HG02588 (cell line): ENCODE data around the gene TBCEL.

ENCODE experiments used
- ATAC-seq: cut with Tn5 transposase; IDR thresholded peaks from one replicate; pipeline ENCODE4 v1.9.1; 2021; ENCODE audit warnings: mild to moderate bottlenecking, moderate library complexity; ENCODE audit not compliant: unreplicated experiment

TBCEL gene

DNA sequence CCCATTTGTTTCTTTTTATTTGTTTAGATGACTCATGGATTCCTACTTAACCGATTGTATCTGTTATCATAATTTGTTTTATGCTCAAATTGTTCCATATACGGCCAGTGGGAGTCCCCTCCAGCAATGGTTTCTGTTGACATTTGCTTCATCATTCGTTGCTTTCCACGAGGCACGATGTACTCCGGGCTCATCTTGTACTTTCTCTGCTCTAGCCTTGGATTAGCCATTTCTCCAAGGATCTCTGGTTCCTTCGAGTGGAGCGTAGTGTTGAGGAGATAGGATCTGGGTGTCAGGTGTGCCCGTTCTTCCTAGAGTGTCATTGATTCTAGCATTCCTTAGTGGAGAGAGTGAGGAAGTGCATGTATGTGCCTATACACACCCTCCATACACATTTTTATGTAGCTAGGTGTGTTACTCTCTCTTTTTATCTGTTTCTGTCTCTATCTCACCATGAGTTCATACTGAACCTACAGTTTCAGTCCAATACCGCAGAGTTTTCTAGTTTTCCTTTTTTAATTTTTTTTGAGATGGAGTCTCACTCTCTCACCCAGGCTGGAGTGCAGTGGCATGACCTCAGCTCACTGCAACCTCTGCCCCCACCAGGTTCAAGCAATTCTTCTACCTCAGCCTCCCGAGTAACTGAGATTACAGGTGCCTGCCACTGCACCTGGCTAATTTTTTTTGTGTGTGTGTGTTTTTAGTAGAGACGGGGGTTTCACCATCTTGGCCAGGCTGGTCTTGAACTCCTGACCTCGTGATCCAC is 108.5 kb downstream of the TBCEL start:
- ATAC-seq = no peak

DNA sequence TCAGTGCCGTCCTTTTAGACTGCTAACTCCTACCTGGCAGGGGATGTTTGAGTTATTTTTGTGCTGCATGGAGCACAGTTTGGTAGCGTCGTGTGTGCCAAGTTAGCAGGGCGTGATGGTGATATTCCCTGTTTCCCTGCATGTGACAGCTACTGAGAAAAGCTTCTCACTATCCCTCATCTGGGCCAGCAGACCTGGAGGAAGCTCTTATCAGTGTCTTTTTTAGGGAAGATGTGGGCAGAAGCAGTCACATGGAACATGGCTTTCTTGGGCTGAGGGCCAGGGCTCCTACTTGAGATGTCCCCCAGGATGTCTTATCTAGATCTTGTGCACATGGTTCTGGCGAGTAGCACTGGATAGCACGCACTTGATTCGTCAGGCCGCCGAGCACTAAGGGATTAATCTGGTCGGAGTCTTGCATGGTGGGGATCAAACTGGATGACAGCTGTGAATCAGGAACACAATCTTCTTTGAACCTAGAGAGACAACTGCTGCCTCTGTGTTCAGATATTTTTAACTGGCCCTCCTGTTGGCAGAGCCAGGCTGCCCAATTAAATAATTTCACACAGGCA is 110.9 kb downstream of the TBCEL start:
- ATAC-seq = no peak

DNA sequence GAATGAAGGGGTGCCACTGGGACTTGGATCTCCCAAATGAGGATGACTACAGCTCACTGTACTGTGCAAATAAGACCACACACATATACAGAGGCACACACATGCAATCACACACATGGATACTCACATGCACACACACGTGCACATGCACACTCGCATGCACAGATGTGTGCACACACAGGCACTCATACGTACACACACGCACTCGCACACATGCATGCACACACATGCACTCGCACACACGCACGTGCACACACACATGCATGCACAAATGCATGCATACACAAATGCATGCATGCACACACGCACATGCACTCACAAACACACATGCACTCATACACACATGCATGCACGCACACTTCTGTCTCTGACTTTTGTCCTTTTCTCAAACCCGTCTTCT is 113.1 kb downstream of the TBCEL start:
- no peak for ATAC-seq

DNA sequence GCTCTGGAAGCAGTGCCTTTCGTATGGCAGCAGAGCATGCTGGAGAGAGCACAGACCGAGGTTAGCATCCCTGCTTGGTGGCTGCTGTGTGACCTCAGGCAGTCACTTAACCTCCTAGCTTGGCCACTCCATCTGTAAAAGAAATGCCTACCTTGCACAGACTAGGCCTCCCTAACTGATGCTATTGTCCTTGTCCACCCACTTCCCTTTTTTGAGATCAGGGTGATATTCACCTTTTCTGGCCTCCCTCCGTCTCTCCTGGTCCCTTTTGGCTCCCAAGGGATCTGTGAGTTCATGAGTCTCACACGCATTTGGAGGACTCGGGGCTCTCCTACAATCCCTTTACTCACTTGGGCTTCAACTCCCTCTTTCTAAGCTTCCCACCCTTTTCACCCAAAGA is 114.4 kb downstream of the TBCEL start:
- ATAC-seq = no peak

DNA sequence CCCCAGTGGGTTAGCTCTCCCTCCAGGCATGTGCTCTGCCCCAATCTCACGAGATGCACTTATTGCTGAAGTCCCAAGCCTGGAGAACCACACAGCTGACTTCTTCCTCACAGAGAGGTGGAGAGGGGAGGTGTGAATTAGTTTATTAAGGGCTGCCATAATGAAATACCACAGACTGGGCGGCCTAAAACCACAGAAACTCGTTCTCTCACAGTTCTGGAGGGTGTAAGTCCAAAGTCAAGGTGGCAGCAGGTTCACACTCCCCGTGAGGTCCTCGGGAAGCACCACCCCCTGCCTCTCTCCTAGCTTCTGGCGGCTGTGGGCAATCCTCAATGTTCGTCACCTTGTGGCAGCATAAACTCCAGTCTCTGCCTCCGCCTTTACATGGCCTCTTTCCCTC is 116.5 kb downstream of the TBCEL start:
- no peak for ATAC-seq
